Activated CD8-positive, alpha-beta memory T cell treated with anti-CD3 and anti-CD28 coated beads for 4 hours (primary cell): ENCODE data around the gene PRUNE2.

ENCODE experiments used
- DNase-seq, 2 donors: peaks; one replicate each; pipeline ENCODE4 v3.0.0-alpha.2; 2020; ENCODE audit warnings: low read depth in 2 of 2

Gene PRUNE2

GRCh38 chr9:76898786-76899185, 7.1 kb downstream of the PRUNE2 start:
- DNase-seq = no peak

DNA sequence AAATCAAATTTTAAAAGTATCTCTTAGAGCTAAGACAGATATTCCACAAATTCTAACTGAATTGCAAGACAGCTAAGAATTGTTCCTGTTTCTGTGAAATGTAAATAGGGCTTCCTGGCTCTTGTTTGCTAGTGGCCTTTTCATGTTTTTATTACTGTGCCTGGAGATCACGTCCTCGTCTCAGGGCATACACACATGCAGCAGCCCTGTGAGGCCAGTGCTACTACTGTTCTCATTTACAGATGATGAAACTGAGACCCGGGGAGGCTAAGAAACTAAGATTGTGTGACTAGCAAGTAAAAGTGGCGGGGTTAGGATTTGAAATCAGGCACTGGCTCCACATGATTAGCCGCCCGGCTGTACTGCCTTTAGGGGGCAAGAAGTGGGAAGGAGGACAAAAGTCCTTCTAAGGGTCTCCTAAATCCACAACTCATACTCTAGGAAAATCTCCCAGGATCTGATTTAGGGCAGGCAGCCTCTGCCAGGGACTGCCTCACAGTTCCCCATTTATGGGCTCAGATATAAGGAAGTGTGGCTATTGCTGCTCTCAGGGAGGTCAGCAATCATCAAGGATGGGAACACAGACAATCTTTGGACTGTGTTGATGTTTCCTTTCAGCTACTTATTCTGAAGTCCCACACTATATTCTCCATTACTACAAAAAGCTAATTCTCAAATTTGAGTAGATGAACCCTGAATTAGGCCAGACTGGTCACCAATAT, 7.9 kb downstream of the PRUNE2 start:
- no peak for DNase-seq

GRCh38 chr9:76896035-76896434, 9.9 kb downstream of the PRUNE2 start:
- no peak for DNase-seq

GRCh38 chr9:76895186-76895585, 10.7 kb downstream of the PRUNE2 start:
- DNase-seq = no peak

- DNase-seq = no peak
Observed at GRCh38 chr9:76894198-76894597, 11.7 kb downstream of the PRUNE2 start.

- DNase-seq = no peak
Observed at GRCh38 chr9:76893395-76893932, 12.4 kb downstream of the PRUNE2 start.

DNA sequence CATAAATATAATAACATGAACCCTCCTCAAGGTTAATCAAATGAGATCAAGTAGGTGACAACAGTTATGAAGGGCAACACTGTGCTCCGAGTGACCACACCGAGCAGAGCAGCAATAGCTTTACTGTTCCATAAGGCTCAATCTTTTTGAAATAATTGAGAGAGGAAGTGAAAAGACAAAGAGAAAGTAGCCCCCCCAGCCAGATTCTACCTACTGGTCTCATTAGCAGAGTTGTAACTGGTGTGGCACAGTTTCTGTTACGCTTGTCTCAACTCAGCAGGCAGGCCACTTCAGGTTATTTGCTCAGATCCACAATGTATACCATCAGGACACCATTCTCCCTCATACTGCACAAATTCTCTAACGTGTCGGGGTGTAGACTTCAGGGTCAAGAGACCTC, 14.0 kb downstream of the PRUNE2 start:
- no peak for DNase-seq

DNA sequence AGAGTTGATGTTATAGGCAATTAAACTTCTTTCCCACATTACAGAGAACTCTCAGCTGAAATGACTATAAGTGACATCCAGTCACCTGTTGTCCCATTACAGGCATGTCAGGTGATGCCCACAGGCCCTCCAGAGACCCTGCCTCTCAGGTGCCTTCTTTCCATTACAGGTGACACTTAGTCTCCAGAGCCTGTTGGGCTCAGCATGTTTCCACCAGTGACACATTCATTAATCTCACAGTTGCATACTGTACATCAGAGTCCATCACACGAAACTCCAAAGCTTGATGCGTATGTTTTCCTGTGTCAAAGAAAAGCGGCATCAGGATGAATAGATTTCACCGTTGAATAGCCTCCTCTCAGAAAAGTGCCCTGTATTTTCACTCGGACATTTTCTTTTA, 14.6 kb downstream of the PRUNE2 start:
- DNase-seq = no peak

- DNase-seq = no peak
Observed at GRCh38 chr9:76887951-76888350, 18.0 kb downstream of the PRUNE2 start.

- no peak for DNase-seq
Observed at GRCh38 chr9:76887003-76887821, 18.7 kb downstream of the PRUNE2 start.

DNA sequence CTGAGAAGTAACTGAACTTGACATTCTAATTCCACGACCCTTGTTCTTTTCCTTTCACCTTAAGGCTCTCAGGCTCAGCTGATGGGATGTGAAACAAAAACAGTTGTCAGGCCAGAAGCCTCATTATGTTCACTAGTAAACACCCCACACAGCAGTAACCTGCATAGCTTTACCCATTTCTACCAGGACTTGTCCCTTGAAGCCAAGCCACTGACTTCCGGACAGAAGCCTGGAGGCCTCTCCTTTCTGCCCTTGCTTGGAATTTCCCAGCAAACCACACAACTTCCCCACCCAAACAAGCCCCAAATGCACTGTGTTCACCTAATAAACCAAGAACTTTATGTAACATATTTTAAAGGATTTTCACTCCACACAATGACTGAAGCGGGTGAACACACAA, 19.6 kb downstream of the PRUNE2 start:
- DNase-seq = no peak

GRCh38 chr9:76884823-76885222, 21.1 kb downstream of the PRUNE2 start:
- no peak for DNase-seq

DNA sequence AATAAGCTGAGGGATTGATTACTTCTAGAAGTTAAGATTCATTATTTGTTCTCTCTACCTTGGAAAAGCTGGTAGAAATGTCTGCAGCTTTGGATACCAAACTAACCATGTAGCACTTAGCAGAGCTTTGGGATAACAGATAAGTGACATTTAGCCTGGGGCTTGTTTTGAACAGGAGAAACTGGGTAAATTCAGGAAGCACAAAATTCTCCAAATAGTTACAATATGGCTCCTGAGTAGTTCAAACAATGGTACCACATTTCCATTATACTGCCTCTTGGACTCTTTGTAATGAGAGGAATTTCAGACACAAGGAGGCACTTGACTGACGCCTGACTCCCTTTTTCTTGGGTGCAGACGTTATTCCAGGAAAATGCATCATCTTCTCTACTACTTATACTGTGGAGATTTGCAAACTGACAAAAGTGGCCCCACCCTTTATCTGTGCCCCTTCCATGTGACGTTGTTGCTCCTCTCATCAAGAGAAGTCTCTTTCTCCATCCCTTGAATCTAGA, 22.5 kb downstream of the PRUNE2 start:
- no peak for DNase-seq

- no peak for DNase-seq
Observed at GRCh38 chr9:76882686-76883085, 23.2 kb downstream of the PRUNE2 start.

DNA sequence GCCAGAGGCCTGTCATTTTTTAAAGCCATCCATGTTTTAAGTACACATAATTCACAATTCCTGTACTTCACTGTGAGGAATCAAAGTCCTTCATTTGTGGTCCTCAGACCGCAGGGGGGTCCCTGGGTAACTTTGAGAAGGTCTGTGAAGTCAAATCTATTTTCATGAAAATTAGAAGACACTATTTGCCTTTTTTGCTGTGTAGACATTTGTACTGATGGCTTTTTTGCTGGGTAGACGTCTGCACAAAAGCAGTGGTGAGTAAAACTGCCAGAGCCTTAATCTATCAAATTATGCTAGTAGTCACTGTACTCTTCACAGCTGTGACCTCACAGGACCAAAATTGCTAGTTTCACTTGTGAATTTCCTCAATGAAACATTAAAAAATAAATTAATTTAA, 25.7 kb downstream of the PRUNE2 start:
- no peak for DNase-seq

DNA sequence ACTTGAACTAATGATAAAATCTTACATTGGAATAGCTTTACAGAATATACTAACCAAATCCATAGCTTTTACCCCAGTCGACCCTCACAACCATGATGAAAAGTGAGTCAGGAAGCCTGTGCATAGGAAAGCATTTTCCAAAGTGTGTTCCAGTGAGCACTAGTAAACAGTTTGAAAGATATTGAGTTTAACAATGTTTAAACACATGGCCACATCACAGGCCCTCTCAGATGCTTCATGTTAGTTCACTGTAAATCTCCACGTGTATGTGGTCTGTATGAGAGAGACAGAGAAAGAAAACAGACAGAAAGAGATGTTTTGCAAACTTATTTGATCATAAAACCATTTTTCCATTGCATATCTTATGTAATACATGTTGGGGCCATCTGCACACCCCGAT, 27.0 kb downstream of the PRUNE2 start:
- DNase-seq = no peak

GRCh38 chr9:76877961-76878360, 28.0 kb downstream of the PRUNE2 start:
- DNase-seq = no peak

DNA sequence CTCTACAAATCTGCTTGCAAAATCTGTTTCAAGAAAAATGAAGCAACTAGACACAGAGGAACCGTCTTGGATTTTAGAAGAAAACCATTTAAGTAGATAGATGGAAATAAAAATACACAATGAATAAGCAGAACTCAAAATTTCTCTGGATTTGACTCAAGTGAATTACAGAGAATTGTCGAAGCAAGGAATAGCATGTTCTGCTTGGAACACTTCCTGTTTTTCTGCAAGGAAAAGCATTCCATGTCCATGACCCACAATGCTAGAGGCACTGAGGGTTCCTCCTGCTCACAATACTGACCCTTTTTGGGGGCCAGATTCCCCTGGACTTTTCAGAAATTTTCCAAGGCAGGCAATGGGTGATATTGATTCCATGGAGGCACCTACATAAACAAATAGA, 29.8 kb downstream of the PRUNE2 start:
- DNase-seq = no peak

DNA sequence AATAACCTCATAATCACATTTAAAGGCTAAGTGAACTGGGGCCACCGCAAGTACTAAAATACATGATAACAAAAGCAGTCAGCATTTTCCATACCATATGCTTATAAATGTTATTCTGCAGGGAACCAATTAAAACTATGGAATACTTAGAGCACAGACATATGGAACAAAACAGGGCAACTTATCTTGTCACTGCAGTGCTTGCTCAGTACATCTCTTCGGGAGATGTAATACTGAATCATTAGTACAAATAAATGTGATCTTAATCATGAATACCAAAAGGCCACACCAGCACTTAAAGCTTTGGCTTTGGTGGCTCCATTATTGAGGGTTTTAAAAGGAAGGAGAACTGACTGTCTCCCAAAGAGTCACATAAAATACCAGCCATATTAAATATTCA, 32.1 kb downstream of the PRUNE2 start:
- DNase-seq = no peak

GRCh38 chr9:76873056-76873792, 32.7 kb downstream of the PRUNE2 start:
- no peak for DNase-seq

DNA sequence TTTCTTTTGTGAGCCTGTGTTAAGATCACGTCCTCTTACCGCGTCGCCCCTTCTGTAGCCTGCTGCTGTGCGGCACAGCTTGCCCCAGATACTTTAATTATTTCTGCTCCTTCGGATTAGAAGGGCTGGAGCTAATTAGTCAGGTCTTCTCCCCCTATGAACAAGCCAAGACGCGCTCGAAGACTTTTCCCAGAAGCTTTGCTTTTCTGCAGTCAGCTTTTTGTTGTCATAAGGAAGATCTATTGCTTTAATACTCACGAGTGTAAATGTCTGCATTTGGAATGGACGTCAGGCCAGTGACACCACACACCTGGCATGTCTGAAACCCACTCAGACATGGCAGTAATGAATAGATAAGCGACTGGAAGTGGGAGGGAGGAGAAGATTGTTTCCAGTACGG, 37.0 kb downstream of the PRUNE2 start:
- no peak for DNase-seq

DNA sequence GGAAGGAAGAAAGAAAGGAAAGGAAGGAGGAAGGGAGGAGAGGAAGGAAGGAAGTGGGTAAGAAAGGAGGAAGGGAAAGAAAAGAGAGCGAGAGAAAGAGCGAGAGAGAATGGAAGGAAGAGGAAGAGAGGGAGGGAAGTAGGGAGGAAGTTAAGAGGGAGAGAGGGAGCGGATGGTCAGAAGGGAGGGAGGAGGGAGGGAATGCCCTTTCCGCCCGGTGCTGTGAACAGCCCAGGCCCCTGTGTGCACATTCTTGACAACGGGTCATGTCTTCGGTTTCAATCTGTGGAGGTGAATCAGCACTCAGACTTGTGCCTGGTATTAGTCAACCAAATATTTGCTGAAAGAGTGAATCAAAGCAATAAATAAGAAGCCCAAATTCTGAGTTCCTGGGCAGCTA, 39.2 kb downstream of the PRUNE2 start:
- DNase-seq = no peak
